H1 (cell line): ENCODE measurements around the gene CORO6. TPM values are rescaled to one million over a fixed set of nuclear protein-coding genes. Genes with fewer than 3 reads are reported as not detected.

Experiments used
- FOSL1 ChIP-seq: IDR thresholded peaks from 2 replicates; pipeline ENCODE4 v1.6.1; 2011; ENCODE audit warnings: mild to moderate bottlenecking, low read depth, low read length, moderate library complexity; ENCODE audit not compliant: insufficient read depth
- GTF2F1 ChIP-seq: IDR thresholded peaks from 2 replicates; pipeline ENCODE4 v1.6.1; 2012; ENCODE audit warnings: low read depth, low read length, improper control_type of control experiment, borderline replicate concordance
- POU5F1 ChIP-seq: IDR thresholded peaks from 2 replicates; pipeline ENCODE4 v1.6.1; 2011; ENCODE audit warnings: low read depth, mild to moderate bottlenecking, low read length, moderate library complexity
- SP2 ChIP-seq: IDR thresholded peaks from 2 replicates; pipeline ENCODE4 v1.6.1; 2012; ENCODE audit warnings: mild to moderate bottlenecking, low read length, inconsistent platforms
- polyA plus RNA-seq, 7 experiments: library from polyadenylated mRNA; depleted of rRNA in 3 of 7; stranded (reverse) in 5 of 7; unstranded in 2 of 7; fragments of >200 nt in 5 of 7; fragments of 200-250 nt in 2 of 7; gene quantifications; 1 replicate in 5 of 7; 2 replicates in 1 of 7; 4 replicates in 1 of 7; pipeline versions ENCODE4 v1.2.1 to v1.2.3, GENCODE V29; 2011 to 2013; ENCODE audit warnings: missing spikeins in 2 of 7, mixed read lengths in 2 of 7
- total RNA-seq: library from RNA; stranded (reverse); fragmentation: NEBNext Ultra II Directional; extraction: Animal tissue kit (Norgen Biotek cat#: 25700); gene quantifications from 2 replicates; pipeline ENCODE4 v1.2.1, GENCODE V29; 2021
- TF ChIP-seq, protein P1 (sequence below), 3 experiments: IDR thresholded peaks; 1 replicate in 2 of 3; 2 replicates in 1 of 3; pipeline versions ENCODE4 v1.5.1 to v1.6.1; 2011; ENCODE audit warnings: low read length in 3 of 3, mild to moderate bottlenecking in 3 of 3, inconsistent platforms in 2 of 3, low read depth in 1 of 3, moderate library complexity in 1 of 3; ENCODE audit not compliant: insufficient read depth in 1 of 3; ENCODE audit errors: control extremely low read depth in 1 of 3

CORO6 gene
- total and polyA plus RNA-seq, 2 of the 8 experiments (the other 6 are each of a cell fraction or from before 2014, with no cell fraction given), result 2.5 to 8.6 TPM

DNA sequence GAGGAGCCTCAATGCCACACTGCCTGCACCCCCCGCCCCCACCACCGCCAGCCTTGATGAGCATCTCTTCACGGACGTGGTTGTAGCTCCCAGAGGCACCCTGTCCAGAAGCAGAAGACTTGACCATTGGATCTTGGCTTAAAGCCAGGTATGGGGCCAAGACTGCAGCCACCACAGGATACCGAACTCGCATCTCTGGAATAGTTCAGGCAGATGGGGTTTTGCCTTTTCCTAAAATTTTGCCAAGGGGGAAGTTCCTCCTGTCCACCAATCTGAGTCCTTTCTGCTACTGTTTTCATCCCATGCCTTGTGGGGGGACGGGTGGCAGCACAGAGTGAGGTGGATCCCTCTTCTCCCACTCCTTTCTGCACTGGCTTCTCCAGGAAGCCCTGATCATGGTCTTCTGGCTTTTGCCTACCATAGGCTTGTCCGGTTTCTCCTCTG, 939 bp downstream of the CORO6 start (continued):
- TF ChIP-seq, protein P1, sequence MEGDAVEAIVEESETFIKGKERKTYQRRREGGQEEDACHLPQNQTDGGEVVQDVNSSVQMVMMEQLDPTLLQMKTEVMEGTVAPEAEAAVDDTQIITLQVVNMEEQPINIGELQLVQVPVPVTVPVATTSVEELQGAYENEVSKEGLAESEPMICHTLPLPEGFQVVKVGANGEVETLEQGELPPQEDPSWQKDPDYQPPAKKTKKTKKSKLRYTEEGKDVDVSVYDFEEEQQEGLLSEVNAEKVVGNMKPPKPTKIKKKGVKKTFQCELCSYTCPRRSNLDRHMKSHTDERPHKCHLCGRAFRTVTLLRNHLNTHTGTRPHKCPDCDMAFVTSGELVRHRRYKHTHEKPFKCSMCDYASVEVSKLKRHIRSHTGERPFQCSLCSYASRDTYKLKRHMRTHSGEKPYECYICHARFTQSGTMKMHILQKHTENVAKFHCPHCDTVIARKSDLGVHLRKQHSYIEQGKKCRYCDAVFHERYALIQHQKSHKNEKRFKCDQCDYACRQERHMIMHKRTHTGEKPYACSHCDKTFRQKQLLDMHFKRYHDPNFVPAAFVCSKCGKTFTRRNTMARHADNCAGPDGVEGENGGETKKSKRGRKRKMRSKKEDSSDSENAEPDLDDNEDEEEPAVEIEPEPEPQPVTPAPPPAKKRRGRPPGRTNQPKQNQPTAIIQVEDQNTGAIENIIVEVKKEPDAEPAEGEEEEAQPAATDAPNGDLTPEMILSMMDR (IDR thresholded peaks at IDR 0.05; ENCODE audit: control extremely low read depth in 1 of 3, insufficient read depth in 1 of 3, low read depth in 1 of 3, low read length in 3 of 3), result no peak
- TF ChIP-seq GTF2F1 (no peak), FOSL1 (no peak), SP2 (no peak), POU5F1 (no peak)
